ENCODE results near the gene MTA1. TPM values are rescaled to one million over a fixed set of nuclear protein-coding genes. Genes with fewer than 3 reads are reported as not detected.

MTA1 gene
- total and polyA plus RNA-seq, 2 of the 8 experiments (the other 6 are each of a cell fraction or from before 2014, with no cell fraction given) = 73.9 to 221 TPM

- TF ChIP-seq MAFK (IDR thresholded peaks at IDR 0.05; ENCODE audit: low read depth, low read length) (no peak), SIX5 (IDR thresholded peaks at IDR 0.05; ENCODE audit: low read depth, low read length) (no peak)
Measured at GRCh38 chr14:105501504-105502291, 82.1 kb downstream of the MTA1 start (continued).

All from H1 (cell line).